ENCODE data around the gene GRPEL2. TPM values are rescaled to one million over a fixed set of nuclear protein-coding genes. Genes with fewer than 3 reads are reported as not detected.

GRPEL2 gene, protein sequence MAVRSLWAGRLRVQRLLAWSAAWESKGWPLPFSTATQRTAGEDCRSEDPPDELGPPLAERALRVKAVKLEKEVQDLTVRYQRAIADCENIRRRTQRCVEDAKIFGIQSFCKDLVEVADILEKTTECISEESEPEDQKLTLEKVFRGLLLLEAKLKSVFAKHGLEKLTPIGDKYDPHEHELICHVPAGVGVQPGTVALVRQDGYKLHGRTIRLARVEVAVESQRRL
- total RNA-seq: 10 to 100 TPM; 23.1 to 43.3 (median 27.1) TPM

DNA sequence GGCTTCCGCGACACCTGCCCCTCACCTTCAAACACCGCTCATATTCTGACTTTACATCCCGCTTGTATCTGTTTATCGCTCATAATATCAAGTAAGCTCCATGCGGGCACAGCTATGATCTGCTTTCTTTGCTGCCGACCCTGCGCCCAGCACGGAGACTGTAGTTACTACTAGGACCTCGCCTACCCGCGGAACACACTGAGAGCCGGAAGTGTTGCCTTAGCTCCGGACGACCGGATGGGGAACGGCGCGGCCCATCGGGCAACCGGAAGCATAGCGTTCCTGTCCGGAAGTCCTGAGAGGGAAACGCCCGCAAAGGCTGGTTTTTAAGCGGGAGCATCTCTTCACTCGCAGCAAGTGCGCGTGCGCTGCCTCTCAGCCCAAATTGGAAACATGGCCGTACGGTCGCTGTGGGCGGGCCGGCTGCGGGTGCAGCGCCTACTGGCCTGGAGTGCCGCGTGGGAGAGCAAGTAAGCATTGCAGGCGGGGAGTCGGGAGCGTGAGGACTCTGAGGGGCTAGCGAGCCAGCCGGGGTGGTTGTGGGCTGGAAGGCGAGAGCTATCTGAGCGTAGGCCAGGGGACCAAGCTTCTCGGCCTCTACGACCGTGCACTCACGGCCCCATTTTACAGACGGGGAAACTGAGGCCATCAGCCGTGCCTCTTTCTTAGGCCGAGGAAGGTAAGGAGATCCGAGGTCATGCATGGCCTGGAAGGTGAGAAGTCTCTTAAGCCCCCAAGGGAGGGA is at the start of gene GRPEL2:
TSS of gene GRPEL2 (plus strand) at position 353 of the 745 bp plus-strand sequence. CDS start at position 394, 41 bp downstream.
- Histone ChIP-seq H3K9me3 (no peaks in the 10 kb centered on the region), H3K4me1 (peaks cover 0 to 50% (median 26%) of the 10 kb centered on the region in 3 donors), H3K27ac (peak within 1 kb of the TSS; percentile 89 to 90 (median 90)), H3K36me3 (peaks cover 3 to 27% (median 23%) of the 10 kb centered on the region in 3 donors), H3K4me3 (peak within 1 kb of the TSS; percentile 76 to 92 (median 88)), H3K27me3 (no peaks in the 10 kb centered on the region)
- peak in 2 of 4 donors; percentile 47 to 73 for TF ChIP-seq POLR2A (IDR thresholded peaks at IDR 0.05)
- TF ChIP-seq, protein P1, sequence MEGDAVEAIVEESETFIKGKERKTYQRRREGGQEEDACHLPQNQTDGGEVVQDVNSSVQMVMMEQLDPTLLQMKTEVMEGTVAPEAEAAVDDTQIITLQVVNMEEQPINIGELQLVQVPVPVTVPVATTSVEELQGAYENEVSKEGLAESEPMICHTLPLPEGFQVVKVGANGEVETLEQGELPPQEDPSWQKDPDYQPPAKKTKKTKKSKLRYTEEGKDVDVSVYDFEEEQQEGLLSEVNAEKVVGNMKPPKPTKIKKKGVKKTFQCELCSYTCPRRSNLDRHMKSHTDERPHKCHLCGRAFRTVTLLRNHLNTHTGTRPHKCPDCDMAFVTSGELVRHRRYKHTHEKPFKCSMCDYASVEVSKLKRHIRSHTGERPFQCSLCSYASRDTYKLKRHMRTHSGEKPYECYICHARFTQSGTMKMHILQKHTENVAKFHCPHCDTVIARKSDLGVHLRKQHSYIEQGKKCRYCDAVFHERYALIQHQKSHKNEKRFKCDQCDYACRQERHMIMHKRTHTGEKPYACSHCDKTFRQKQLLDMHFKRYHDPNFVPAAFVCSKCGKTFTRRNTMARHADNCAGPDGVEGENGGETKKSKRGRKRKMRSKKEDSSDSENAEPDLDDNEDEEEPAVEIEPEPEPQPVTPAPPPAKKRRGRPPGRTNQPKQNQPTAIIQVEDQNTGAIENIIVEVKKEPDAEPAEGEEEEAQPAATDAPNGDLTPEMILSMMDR (IDR thresholded peaks at IDR 0.05): no peak
- WGBS, 2 donors: 1% methylated on average over 15 to 20 of the region's 54 CpGs
- intact Hi-C loops (cut with DNase I): no loop called here
- DNase-seq: peak; percentile 58

DNA sequence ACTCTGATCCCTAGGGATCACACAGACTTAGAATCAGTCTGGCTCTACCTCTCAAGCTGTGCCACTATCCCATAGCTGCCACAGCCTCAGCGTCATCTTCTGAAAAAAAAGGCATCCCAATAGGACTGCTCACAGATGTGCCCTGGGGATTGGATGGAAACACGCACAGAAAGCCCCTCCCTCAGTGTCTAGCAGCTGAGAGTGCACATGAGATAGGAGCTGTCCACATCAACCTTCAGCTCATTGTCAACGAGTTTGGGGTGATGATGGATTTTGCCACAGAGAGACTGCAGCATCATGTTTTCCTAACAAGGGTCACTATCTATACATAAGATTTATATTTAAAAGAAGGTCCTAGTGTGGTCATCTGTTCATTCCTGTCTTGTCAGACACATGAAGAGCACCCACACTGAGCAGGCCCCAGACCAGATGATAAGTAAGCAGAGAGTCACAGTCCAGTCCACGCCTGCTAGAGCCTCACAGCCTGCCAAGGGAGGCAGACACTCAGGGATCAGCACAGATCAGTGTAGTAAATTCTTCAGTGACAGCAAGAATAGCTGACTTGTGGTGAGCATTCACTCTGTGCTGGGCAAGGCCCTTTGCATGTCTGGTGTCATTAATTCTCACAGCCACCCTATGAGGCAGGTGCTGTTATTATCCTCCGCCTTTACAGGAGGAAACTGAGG is 47.8 kb upstream of the GRPEL2 start:
- Histone ChIP-seq H3K36me3 (peaks cover 0 to 12% (median 0%) of the 10 kb centered on the region in 3 donors), H3K9me3 (no peaks in the 10 kb centered on the region), H3K27ac (peak overlapping the region in 1 of 4 donors; percentile 21), H3K27me3 (no peaks in the 10 kb centered on the region), H3K4me3 (no peak overlapping the region), H3K4me1 (peaks cover 0 to 58% (median 18%) of the 10 kb centered on the region in 3 donors)
- TF ChIP-seq, protein P1 (IDR thresholded peaks at IDR 0.05): no peak
- no peak for TF ChIP-seq POLR2A (IDR thresholded peaks at IDR 0.05)
- 80 to 89% methylated on average over 2 to 4 of the region's 5 CpGs for WGBS, 2 donors
- intact Hi-C loops (cut with DNase I): no loop called here
- no peak for DNase-seq

DNA sequence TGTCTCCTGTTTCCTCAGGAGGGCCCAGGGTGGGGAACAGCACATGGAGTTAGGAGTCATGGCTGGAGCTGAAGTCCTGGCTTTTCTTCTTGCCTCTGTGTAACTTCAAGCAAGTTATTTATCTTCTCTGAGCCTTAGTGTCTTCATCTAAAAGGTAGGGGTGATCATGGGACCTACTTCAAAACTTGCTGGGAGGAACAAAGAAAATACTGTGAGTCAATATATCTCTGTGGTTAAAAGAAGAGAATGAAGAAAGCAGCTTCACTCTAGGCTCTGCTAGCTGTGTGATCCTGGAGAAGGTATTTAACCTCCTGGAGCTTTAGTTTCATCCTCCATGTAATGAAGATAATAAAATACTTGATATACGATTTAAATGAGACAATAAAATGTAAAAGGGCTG is 47.1 kb upstream of the GRPEL2 start:
- H3K9me3 ChIP-seq: no peaks in the 10 kb centered on the region

DNA sequence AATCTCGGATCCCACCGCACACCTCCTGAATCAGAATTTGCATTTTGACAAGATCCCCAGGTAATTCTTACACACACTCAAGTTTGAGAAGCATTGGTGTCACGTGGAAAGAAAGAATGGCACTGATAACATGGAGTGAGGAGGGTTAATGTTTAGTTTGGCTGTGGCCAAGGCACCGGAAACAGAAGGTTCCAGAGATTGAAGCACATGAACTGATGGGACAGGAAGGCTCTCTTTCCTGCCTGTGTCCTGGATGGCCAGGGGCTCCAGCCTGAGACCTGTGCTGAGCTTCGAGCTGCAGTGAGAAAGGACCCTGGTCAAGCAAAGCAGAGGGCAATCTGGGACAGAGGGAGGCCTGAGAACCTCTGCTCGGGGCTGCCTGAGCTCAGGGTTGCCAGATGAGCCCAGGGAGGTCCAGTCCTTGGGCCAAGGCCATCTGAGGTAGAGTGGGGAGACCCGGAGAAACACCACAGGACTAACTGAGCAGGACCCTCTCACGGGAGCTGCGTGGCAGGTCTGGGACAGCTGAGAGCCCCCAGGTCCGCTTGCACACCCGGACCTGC is 46.4 kb upstream of the GRPEL2 start:
- no peak for DNase-seq
- 62 to 66% methylated on average over 5 to 6 of the region's 11 CpGs for WGBS, 2 donors
- Histone ChIP-seq H3K4me3 (no peak overlapping the region), H3K36me3 (peaks cover 0 to 15% (median 0%) of the 10 kb centered on the region in 3 donors), H3K4me1 (peaks cover 0 to 58% (median 18%) of the 10 kb centered on the region in 3 donors), H3K27me3 (no peaks in the 10 kb centered on the region), H3K9me3 (no peaks in the 10 kb centered on the region), H3K27ac (peak overlapping the region in 3 of 4 donors; percentile 34 to 78 (median 68))
- TF ChIP-seq POLR2A (IDR thresholded peaks at IDR 0.05): no peak
- TF ChIP-seq, protein P1 (IDR thresholded peaks at IDR 0.05): no peak
- intact Hi-C loops (cut with DNase I): no loop called here

More for the DNA sequence above, 47.1 kb upstream of the GRPEL2 start:
- 79 to 91% methylated on average over 1 of the region's 1 CpG for WGBS, 2 donors
- intact Hi-C loops (cut with DNase I): no loop called here
- H3K36me3 ChIP-seq: peaks cover 0 to 15% (median 0%) of the 10 kb centered on the region in 3 donors
- TF ChIP-seq, protein P1 (IDR thresholded peaks at IDR 0.05): no peak
- no peak for TF ChIP-seq POLR2A (IDR thresholded peaks at IDR 0.05)
- no peak for DNase-seq
- H3K27me3 ChIP-seq: no peaks in the 10 kb centered on the region
- H3K4me3 ChIP-seq: no peak overlapping the region
- peaks cover 0 to 58% (median 18%) of the 10 kb centered on the region in 3 donors for H3K4me1 ChIP-seq
- H3K27ac ChIP-seq: peak overlapping the region in 1 of 4 donors; percentile 9

All from esophagus squamous epithelium (tissue), 5 donors.